IMR-90 (cell line): Measurements from ENCODE around the gene CRBN. TPM values are rescaled to one million over a fixed set of nuclear protein-coding genes. Genes with fewer than 3 reads are reported as not detected.

ENCODE experiments used
- ATAC-seq: fragments of 200-7000 bp; cut with Tn5 transposase; 2 replicates; pipeline ENCODE4 v1.9.1; 2020; ENCODE audit warnings: low read depth, mild to moderate bottlenecking, moderate library complexity
- BruUV-seq: library from RNA; stranded (reverse); fragments of 400-500 nt; replicated peaks from 2 replicates; lab custom pipeline; 2021; lab: Mats Ljungman, UMichigan
- CTCF ChIA-PET: fragments of 300-600 bp; formaldehyde crosslinking; extraction: SDS; loops from one replicate; lab custom pipeline; 2021; ENCODE audit warnings: antibody characterized with exemption; lab: Yijun Ruan, JAX
- POLR2A ChIA-PET: fragments of 300-600 bp; sonication (Branson Sonifier 250); formaldehyde crosslinking; loops from one replicate; lab custom pipeline; 2022; ENCODE audit warnings: antibody characterized with exemption; ENCODE audit not compliant: unreplicated experiment; lab: Charles Lee
- DNase-seq: peaks from one replicate; pipeline ENCODE4 v3.0.0; 2013
- H2AFZ ChIP-seq: replicated peaks from 2 replicates; pipeline ENCODE3; 2013; ENCODE audit warnings: low read length, mild to moderate bottlenecking; ENCODE audit not compliant: poor library complexity
- H2AK5ac ChIP-seq: 2 replicates; pipeline ENCODE4 v1.6.1; 2013; ENCODE audit warnings: low read depth, low read length, inconsistent platforms
- H2AK9ac ChIP-seq: replicated peaks from 2 replicates; pipeline ENCODE3; 2013; ENCODE audit warnings: mild to moderate bottlenecking, low read depth, low read length, moderate library complexity; ENCODE audit not compliant: poor library complexity
- H2BK120ac ChIP-seq: 2 replicates; pipeline ENCODE4 v1.6.1; 2013; ENCODE audit warnings: low read depth, low read length, inconsistent platforms
- H2BK15ac ChIP-seq: 3 replicates; pipeline ENCODE4 v1.6.1; 2013; ENCODE audit warnings: low read depth, low read length, inconsistent platforms
- H2BK20ac ChIP-seq: 2 replicates; pipeline ENCODE4 v1.6.1; 2013; ENCODE audit warnings: low read depth, mild to moderate bottlenecking, inconsistent platforms, low read length, moderate library complexity
- H2BK5ac ChIP-seq: 2 replicates; pipeline ENCODE4 v1.6.1; 2013; ENCODE audit warnings: mild to moderate bottlenecking, low read depth, low read length, inconsistent platforms; ENCODE audit not compliant: poor library complexity, severe bottlenecking
- H3K14ac ChIP-seq: replicated peaks from 2 replicates; pipeline ENCODE4 v1.6.1; 2013; ENCODE audit warnings: low read depth, low read length, inconsistent platforms
- H3K18ac ChIP-seq: 2 replicates; pipeline ENCODE4 v1.6.1; 2013; ENCODE audit warnings: low read depth, low read length, control low read depth
- H3K23ac ChIP-seq: 2 replicates; pipeline ENCODE4 v1.6.1; 2013; ENCODE audit warnings: low read depth, low read length, inconsistent platforms
- H3K27ac ChIP-seq: 2 replicates; pipeline ENCODE4 v1.5.1; 2013; ENCODE audit warnings: mild to moderate bottlenecking, control low read depth, low read length; ENCODE audit not compliant: insufficient read depth
- H3K27me3 ChIP-seq: 2 replicates; pipeline ENCODE4 v1.6.1; 2013; ENCODE audit warnings: low read length; ENCODE audit not compliant: control insufficient read depth, insufficient read depth
- H3K36me3 ChIP-seq: 2 replicates; pipeline ENCODE4 v1.6.1; 2013; ENCODE audit warnings: low read length, mixed read lengths; ENCODE audit not compliant: control insufficient read depth, insufficient read depth
- H3K4ac ChIP-seq: 2 replicates; pipeline ENCODE4 v1.6.1; 2013; ENCODE audit warnings: low read depth, low read length, inconsistent platforms
- H3K4me1 ChIP-seq: 2 replicates; pipeline ENCODE4 v1.6.1; 2013; ENCODE audit warnings: low read length, mixed read lengths; ENCODE audit not compliant: control insufficient read depth, insufficient read depth
- H3K4me2 ChIP-seq: 2 replicates; pipeline ENCODE4 v1.6.1; 2013; ENCODE audit warnings: low read depth, mild to moderate bottlenecking, control low read depth, low read length, moderate library complexity
- H3K4me3 ChIP-seq: 2 replicates; pipeline ENCODE4 v1.5.1; 2013; ENCODE audit warnings: low read depth, mild to moderate bottlenecking, control low read depth, low read length, moderate library complexity; ENCODE audit not compliant: insufficient read depth
- H3K56ac ChIP-seq: 2 replicates; pipeline ENCODE4 v1.6.1; 2013; ENCODE audit warnings: low read length, inconsistent platforms; ENCODE audit not compliant: insufficient read depth; ENCODE audit errors: extremely low read depth
- H3K79me1 ChIP-seq, 2 experiments: 2 replicates each; pipeline ENCODE4 v1.6.1; 2013; ENCODE audit warnings: low read length in 2 of 2, inconsistent platforms in 1 of 2, low read depth in 1 of 2
- H3K9ac ChIP-seq: 2 replicates; pipeline ENCODE4 v1.6.1; 2013; ENCODE audit warnings: low read depth, low read length, control low read depth
- H3K9me1 ChIP-seq: 2 replicates; pipeline ENCODE4 v1.6.1; 2013; ENCODE audit warnings: low read length, inconsistent platforms; ENCODE audit not compliant: insufficient read depth
- H3K9me3 ChIP-seq: 2 replicates; pipeline ENCODE4 v1.6.1; 2013; ENCODE audit warnings: low read length; ENCODE audit not compliant: control insufficient read depth, insufficient read depth
- H4K20me1 ChIP-seq: 2 replicates; pipeline ENCODE4 v1.6.1; 2013; ENCODE audit warnings: low read length, inconsistent platforms; ENCODE audit not compliant: insufficient read depth
- H4K5ac ChIP-seq: 2 replicates; pipeline ENCODE4 v1.6.1; 2013; ENCODE audit warnings: mild to moderate bottlenecking, low read depth, low read length, control low read depth
- H4K8ac ChIP-seq, 2 experiments: 2 replicates each; pipeline ENCODE4 v1.6.1; 2013; ENCODE audit warnings: low read depth in 2 of 2, low read length in 2 of 2, control low read depth in 1 of 2, inconsistent platforms in 1 of 2
- H4K91ac ChIP-seq: 2 replicates; pipeline ENCODE4 v1.6.1; 2013; ENCODE audit warnings: low read depth, low read length, inconsistent platforms; ENCODE audit not compliant: insufficient read depth
- BHLHE40 ChIP-seq: fragments of 150-350 bp; IDR thresholded peaks from 2 replicates; pipeline ENCODE4 v1.6.1; 2016; ENCODE audit warnings: mild to moderate bottlenecking, low read depth, low read length
- CHD1 ChIP-seq: IDR thresholded peaks from 2 replicates; pipeline ENCODE4 v1.6.1; 2012; ENCODE audit warnings: low read depth, low read length, improper control_type of control experiment
- FOS ChIP-seq: fragments of 150-350 bp; IDR thresholded peaks from 2 replicates; pipeline ENCODE4 v1.6.1; 2016; ENCODE audit warnings: low read depth, low read length
- MAFK ChIP-seq: IDR thresholded peaks from 2 replicates; pipeline ENCODE4 v1.6.1; 2012; ENCODE audit warnings: low read depth, low read length, improper control_type of control experiment
- MAZ ChIP-seq: IDR thresholded peaks from 2 replicates; pipeline ENCODE4 v1.6.1; 2012; ENCODE audit warnings: low read depth, mild to moderate bottlenecking, low read length, improper control_type of control experiment, moderate library complexity, borderline replicate concordance
- POLR2A ChIP-seq: IDR thresholded peaks from 2 replicates; pipeline ENCODE4 v1.6.1; 2012; ENCODE audit warnings: mild to moderate bottlenecking, low read depth, low read length
- SMC3 ChIP-seq: fragments of 150-350 bp; IDR thresholded peaks from 2 replicates; pipeline ENCODE4 v1.6.1; 2016; ENCODE audit warnings: low read depth, mild to moderate bottlenecking, antibody characterized with exemption, low read length, moderate library complexity
- WGBS, 2 experiments: methylation state at CpG; one replicate each; pipeline versions ENCODE4 v1.1.5 to v1.1.7; 2013; ENCODE audit warnings: missing lambda C conversion rate in 2 of 2; ENCODE audit not compliant: insufficient read length in 1 of 2; ENCODE audit errors: extremely low coverage in 2 of 2; 5-methylcytosine and 5-hydroxymethylcytosine counted together
- dilution Hi-C: fragments of 300-500 bp; cut with HindIII; formaldehyde crosslinking; loops from one replicate; pipeline ENCODE4 v1.14.3; 2018; ENCODE audit warnings: low sequenced_read_pairs; ENCODE audit not compliant: unreplicated experiment
- in situ Hi-C: fragments of 300-500 bp; cut with MboI; formaldehyde crosslinking; loops from 3 replicates; pipeline ENCODE4 v1.14.3; 2019; ENCODE audit warnings: low sequenced_read_pairs, inconsistent platforms, mixed read lengths
- intact Hi-C: fragments of 100-400 bp; cut with micrococcal nuclease; formaldehyde crosslinking; loops from 2 replicates; pipeline ENCODE4 v1.10.0; 2022
- polyA plus RNA-seq, 3 experiments: library from polyadenylated mRNA; depleted of rRNA; stranded (reverse); fragments of >200 nt; gene quantifications; 2 replicates each; pipeline ENCODE4 v1.2.3, GENCODE V29; 2012; ENCODE audit warnings: low replicate concordance in 1 of 3
- total RNA-seq: library from RNA; depleted of rRNA; stranded (reverse); fragments of >200 nt; gene quantifications from 2 replicates; pipeline ENCODE4 v1.2.3, GENCODE V29; 2012
- TF ChIP-seq, protein P1 (sequence below): fragments of 150-350 bp; IDR thresholded peaks from 2 replicates; pipeline ENCODE4 v1.6.1; 2017; ENCODE audit warnings: mild to moderate bottlenecking, antibody characterized with exemption, low read length, low read depth

Gene CRBN
- total and polyA plus RNA-seq, 2 of the 4 experiments (the other 2 are of a cell fraction): 21.8 to 33.9 TPM

DNA sequence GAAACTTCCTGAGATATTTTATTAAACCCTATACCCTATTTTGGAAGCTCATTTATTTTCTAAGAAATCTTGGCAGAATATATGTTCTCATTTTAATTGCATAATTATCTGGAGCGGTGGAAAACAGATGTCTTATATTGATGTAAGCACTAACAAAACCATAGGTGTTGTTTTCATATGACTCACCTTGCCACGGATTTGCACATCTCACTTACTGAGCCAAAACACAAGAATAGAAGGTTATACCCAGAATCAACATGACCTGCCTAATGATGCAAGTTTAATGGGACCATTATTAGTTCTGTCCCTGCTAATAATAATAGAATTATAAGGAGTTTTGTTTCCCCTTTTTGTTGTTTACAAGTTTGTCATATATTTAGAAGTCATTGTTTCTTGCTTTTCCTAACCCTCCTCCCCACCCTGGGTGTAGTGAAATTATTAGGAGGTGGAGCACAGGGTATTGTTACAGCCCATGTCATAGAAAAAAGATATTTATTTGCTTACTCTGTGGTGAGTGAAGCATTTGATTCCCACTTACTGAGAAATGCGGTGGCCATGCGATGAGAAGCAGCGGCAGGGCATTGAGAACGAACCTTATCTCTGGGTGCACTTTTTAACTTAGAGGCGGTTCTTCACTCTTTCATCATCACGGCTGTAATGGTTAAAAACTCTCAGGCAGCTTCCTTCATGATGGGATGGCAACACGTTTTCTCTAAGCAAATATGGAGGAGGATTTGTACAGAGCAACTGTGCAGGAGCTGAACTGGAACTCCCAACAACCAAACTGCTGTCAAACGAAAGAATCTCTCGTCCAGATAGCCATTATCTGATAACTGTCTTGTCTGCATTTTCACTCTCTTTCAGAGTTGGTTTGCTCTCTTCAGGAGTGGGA is 69.8 kb downstream of the CRBN start (continued):
- TF ChIP-seq, protein P1, sequence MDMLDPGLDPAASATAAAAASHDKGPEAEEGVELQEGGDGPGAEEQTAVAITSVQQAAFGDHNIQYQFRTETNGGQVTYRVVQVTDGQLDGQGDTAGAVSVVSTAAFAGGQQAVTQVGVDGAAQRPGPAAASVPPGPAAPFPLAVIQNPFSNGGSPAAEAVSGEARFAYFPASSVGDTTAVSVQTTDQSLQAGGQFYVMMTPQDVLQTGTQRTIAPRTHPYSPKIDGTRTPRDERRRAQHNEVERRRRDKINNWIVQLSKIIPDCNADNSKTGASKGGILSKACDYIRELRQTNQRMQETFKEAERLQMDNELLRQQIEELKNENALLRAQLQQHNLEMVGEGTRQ: no peak
- no peak for TF ChIP-seq POLR2A

DNA sequence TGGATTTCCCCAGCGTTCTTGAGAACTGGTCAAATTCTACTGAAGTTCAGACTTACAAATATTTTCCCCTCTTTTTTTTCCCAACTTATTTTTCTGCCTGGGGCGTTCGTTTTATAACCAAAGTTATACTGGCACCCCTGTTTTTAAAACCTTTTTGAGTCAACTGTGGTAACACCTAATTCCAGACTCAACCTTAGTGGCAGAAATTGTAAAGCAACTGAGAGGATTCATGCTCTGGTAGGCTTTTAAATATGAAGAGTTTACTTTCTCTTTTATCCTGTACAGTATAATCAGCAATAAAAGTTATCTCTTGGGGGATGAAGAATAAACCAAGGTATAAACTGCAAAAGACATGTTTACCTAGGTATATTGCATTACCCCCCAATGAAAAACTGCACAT is 71.6 kb downstream of the CRBN start:
- Histone ChIP-seq H3K9me3 (no peaks in the 10 kb centered on the region), H2AK5ac (no peak overlapping the region), H2AK9ac (no peak overlapping the region), H2BK5ac (no peak overlapping the region), H3K9me1 (no peaks in the 10 kb centered on the region), H4K20me1 (no peaks in the 10 kb centered on the region), H2BK15ac (no peak overlapping the region), H4K5ac (no peak overlapping the region), H2BK20ac (no peak overlapping the region), H3K18ac (no peak overlapping the region), H3K36me3 (no peaks in the 10 kb centered on the region), H3K9ac (no peak overlapping the region), H3K27ac (no peak overlapping the region), H2AFZ (no peak overlapping the region), H3K4me3 (no peak overlapping the region), H3K56ac (no peak overlapping the region), H3K14ac (no peak overlapping the region), H3K79me1 (no peaks in the 10 kb centered on the region), H3K4ac (no peak overlapping the region), H4K8ac (no peak overlapping the region), H3K23ac (no peak overlapping the region), H3K4me2 (no peak overlapping the region), H2BK120ac (no peak overlapping the region), H3K27me3 (no peaks in the 10 kb centered on the region), H3K4me1 (no peaks in the 10 kb centered on the region), H4K91ac (no peak overlapping the region)
- no TSS peak for BruUV-seq
- 50% methylated on average over 2 of the region's 3 CpGs; no CpG with 5 or more reads in 1 of the 2 experiments for WGBS, 2 experiments
- ChIA-PET CTCF (no interaction called here), POLR2A (no interaction called here)
- no peak for TF ChIP-seq MAZ
- no peak for TF ChIP-seq SMC3
- no peak for TF ChIP-seq MAFK
- TF ChIP-seq FOS: no peak
- TF ChIP-seq CHD1: no peak
- TF ChIP-seq BHLHE40: no peak
- intact Hi-C loops: no loop called here
- ATAC-seq (no peak), DNase-seq (no peak)
- dilution Hi-C loops: no loop called here
- in situ Hi-C loops: no loop called here
